A172 (cell line): ENCODE measurements around the gene COPS6. TPM values are rescaled to one million over a fixed set of nuclear protein-coding genes. Genes with fewer than 3 reads are reported as not detected.

Experiments used
- DNase-seq: peaks from one replicate; pipeline ENCODE4 v3.0.0-alpha.2; 2015; ENCODE audit warnings: low spot score
- total RNA-seq: library from RNA; depleted of rRNA; stranded (reverse); fragments of >200 nt; shearing (Covaris generic); gene quantifications from 2 replicates; pipeline ENCODE4 v1.2.3, GENCODE V29; 2014

COPS6 gene
- total RNA-seq, 1 experiment from 2014 or later, result 74.6 TPM

- no peak for DNase-seq
Measured at GRCh38 chr7:100079024-100079560, 9.7 kb upstream of the COPS6 start.

DNA sequence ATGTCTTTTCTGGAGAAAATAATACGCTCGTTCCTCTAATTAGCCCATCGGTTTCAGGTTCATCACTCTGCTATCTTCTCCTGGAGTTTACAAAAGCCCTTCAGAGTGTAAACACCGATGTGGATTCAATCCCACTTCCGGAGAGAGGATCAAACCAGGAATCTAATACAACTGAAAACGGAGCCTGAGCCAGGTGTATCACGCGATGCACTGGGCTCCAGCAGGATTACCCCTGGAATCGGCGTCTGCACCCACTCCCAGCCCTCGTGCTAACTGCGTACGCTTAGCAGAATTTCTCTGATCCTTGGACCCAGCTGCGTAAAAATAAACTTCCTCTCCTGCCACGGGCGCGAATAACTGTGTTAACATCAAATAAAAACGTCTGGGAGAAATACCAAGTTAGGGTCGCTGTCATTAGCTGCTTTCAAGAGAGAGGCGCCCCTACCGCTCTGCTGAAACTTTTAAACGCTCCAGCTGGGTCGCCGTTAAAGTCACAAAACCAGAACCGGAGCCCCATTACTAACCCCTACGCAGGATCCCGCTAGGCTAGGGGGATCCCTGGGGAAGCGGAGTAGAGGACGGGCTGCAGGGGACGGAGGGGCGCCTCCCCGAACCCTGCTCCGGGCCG lies 7.7 kb upstream of the COPS6 start:
- DNase-seq, result no peak

GRCh38 chr7:100081535-100082102 lies 7.2 kb upstream of the COPS6 start, which contains the start of gene ZNF3:
Gene ZNF3 (minus strand): TSS chr7:100081723. CDS start chr7:100077357, 4,366 bp downstream.
- peak; percentile 98 for DNase-seq

DNA sequence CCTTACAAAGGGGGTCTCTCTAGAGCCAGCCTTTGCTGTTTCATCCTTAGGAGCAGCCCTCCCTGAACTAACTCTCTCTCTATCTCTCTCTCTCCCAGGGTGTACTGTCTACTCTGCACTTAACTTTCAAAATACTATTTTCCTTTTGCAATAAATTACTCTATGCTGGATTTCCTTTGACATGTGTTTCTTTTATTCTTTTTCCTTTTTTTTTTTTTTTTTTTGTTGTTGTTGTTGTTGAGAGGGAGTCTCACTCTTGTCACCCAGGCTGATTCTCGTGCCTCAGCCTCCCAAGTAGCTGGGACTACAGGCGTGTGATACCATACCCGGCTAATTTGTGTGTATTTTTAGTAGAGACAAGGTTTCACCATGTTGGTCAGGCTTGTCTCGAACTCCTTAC lies 5.8 kb upstream of the COPS6 start:
- DNase-seq, result no peak

GRCh38 chr7:100085515-100085914 lies 3.3 kb upstream of the COPS6 start:
- no peak for DNase-seq

DNA sequence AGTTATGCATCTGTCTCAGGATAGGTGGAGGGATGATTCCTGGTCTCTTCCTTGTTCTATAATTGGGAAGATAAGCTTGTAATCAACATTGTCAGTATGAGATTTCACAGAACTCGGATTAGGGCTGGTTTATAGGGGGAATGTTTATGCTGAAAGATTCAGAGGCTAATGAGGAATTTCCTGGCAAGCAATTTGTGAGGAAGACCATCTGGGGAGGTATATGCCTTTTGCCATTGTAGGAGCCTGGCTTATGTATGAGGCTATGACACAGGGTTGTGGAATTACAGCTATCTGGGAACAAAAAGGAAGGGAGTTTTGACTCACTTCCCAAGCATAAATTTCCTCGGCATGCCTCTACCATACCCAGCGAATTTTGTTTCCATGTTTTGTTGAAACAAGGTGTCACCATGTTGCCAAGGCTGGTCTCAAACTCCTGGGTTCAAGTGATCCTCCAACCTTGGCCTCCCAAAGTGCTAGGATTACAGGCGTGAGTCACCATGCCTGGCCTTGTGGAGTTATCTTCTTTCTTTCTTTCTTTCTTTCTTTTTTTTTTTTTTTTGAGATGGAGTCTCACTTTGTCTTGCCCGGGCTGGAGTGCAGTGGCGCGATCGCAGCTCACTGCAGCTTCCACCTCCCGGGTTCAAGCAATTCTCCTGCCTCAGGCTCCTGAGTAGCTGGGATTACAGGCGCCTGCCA lies 1.6 kb upstream of the COPS6 start:
- DNase-seq, result peak; percentile 97

DNA sequence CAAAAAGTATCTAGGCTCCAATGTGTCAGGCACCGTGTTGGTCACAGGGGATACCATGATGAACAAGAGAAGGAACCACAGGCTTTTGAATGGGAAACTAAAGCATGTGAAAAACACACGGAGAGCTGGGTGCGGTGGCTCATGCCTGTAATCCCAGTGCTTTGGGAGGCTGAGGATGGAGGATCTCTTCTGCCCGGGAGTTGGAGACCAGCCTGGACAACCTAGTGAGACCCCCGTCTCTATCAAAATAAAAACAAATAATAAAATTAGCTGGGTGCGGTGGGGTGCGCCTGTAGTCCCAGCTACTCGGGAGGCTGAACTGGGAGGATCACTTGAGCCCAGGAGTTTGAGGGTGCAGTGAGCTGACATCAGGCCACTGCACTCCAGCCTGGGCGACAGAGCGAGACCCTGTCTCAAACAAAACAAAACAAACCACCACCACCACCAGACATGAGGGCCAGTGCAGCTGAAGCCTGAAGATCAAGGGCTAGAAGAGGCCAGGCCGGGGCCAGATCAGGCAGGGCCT lies 611 bp upstream of the COPS6 start:
- no peak for DNase-seq

GRCh38 chr7:100089458-100090196 lies 858 bp downstream of the COPS6 start:
- peak; percentile 58 for DNase-seq

DNA sequence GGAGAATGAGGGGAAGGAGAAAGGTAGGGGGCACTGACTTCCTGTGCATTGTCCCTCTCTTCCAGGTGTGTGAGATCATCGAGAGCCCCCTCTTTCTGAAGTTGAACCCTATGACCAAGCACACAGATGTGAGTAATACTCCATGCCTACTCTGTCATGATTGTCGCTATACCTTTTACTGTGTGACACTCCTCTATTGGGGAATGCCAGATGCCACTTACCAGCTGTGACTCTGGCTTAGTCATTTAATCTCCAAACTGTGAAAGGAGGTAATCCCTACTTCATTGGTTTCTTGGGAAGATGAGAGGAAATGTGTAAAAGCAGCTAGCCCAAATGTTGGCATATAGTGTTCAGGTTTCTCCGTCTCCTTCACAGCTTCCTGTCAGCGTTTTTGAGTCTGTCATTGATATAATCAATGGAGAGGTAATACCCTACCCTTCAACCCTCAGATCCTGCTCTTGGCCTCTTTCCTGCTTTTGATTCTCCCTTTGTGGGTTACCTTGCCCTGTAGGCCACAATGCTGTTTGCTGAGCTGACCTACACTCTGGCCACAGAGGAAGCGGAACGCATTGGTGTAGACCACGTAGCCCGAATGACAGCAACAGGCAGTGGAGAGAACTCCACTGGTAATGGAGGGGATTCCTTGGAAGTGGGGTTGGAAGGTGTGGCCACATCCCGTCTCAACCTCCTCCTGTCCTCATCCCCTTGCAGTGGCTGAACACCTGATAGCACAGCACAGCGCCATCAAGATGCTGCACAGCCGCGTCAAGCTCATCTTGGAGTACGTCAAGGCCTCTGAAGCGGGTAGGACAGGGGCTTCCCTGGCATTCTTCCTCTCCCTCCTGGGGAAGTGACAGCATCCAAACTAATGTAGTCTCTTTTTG lies 2.0 kb downstream of the COPS6 start:
- DNase-seq, result no peak

GRCh38 chr7:100091411-100092181 lies 2.8 kb downstream of the COPS6 start:
- no peak for DNase-seq

DNA sequence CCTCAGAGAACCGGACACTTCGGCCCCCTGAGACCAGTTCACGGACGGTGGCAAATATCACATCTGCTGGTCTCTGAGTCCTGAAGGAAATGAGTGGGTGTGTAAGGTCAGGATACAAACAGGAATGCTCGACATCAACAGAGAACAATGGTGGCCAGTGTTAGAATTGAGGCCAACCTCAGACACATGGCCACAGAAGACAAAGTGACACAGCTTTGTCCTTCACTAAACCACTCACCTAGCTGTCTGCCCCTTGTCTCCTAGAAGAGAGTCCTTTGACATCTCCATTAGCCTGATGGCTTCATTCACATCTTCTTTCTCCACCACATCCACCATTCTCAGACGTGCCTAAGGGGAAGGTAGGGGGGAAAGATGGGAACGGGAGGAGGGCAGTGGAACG lies 4.3 kb downstream of the COPS6 start:
- DNase-seq, result no peak

GRCh38 chr7:100093498-100093897 lies 4.7 kb downstream of the COPS6 start:
- DNase-seq, result no peak

DNA sequence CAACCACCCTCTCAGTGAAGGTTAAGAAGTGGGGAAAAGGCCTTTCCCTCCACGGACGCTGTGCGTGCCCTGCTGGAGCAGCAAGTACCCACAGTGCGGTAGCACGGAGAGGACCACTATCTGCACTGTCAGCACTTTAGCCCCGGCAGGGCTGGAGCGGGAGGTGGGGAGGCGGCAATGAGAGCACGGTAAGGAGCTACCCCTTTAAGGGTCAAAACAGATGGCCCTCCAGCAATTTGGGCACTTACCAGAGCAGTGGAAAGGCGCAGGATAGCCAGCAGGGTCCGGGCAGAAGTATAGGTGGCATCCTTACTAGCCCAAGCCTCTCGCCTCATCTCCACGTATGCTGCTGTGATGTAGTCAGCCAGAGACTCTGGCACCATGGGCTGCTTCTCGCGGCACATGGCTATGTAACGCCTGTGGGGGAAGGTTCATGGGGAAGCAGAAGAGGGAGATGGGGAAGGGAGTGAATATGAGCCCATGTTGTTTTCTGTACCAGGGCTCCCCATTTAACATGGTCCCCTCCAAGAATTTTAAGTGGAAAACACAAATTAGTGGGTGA lies 5.2 kb downstream of the COPS6 start:
- no peak for DNase-seq

DNA sequence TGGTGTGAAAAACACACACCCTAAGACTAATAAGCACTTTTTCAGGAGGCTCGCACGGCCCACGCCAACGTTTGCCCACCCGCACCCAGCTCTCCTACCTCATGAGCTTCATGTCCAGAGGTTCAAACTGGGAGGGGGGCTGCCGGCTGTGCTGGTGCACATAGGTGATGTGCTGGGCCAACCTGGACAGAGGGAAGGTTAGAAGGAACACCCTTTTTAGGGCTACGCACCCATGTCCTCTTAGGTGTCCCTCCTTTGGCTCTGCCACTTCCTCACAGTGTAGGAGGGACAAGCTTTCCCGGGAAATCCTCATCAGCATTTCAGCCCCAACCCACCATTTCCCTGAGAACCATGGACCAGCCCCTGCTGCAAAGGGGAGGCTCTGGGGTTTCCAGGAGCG lies 6.5 kb downstream of the COPS6 start:
- DNase-seq, result no peak

DNA sequence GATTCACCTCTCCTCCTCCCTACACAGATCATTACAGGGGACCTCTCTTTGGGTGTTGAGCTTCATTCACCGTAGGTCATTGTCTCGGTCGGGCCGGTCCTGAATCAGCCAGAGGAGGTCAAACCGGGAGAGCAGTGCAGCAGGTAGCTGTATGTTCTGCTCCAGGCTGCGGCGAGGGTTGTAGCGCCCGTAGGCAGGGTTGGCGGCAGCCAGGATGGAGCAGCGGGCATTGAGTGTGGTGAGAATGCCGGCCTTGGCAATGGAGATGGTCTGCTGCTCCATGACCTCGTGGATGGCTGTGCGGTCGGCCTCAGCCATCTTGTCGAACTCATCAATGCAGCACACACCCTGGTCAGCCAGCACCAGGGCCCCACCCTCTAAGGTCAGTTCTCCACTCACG lies 6.9 kb downstream of the COPS6 start:
- no peak for DNase-seq

DNA sequence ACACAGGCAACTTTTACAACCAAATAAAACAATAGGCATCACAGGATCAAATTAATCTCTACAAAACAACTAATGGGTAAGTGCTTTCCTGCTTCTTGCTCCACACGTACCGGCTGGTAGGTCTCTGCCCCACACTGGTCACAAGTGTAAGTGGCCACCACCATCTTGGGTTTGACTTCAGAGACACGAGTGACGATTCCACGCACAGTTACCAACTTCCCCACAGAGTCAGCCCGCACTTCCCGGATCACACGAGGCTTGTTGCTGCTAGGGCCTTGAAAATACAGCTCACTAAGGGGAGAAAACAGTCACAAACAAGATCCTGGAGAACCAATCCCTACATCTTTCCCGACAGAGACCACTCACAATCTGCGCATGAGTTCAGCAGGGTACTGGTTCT lies 10.1 kb downstream of the COPS6 start:
- DNase-seq, result no peak

GRCh38 chr7:100099452-100099851 lies 10.7 kb downstream of the COPS6 start:
- DNase-seq, result no peak

DNA sequence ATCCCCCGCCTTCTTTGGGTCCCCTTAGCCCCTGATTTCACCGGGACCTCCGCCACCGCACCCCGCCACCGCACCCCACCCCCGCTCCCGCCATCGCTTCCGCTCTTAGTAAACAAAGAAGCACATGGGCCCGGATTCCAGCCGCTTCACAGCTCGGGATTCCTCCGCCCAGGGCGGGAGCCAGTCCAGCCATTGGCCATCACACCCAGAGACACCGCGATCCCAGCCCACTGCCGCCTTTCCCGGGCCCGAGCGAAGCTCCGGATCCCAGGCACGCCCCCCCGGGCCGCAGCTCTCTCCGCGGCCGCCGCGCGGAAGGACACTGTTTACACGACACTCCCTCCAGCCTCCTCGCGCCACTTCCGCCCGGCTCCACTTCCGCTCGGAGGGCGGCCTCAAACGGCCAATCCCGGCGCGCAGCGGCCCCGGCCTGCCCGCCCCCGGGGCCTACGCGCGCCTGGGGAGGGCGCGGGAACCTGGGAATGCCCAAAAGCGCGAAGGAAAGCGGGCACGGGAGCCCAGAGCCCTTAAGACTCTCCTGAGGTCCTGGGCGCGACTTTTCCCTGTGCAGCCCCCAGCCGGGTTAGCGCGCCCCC lies 11.7 kb downstream of the COPS6 start:
- DNase-seq, result peak; percentile 85
